Activated CD4-positive, CD25-positive, alpha-beta regulatory T cell treated with anti-CD3 and anti-CD28 coated beads, Interleukin-2, amount 50 U/mL, for 24 hours (primary cell): ENCODE measurements around the gene ARHGEF18.
"Not testable (repeated sequence)": the region's sequence is repeated elsewhere in the genome, so short reads cannot be mapped to it uniquely, and the experiment has no call there.

ENCODE experiments used
- ATAC-seq, 2 donors: fragments of 150-1000 bp; cut with Tn5 transposase; one replicate each; pipeline ENCODE4 v1.10.0; 2021; ENCODE audit warnings: mild to moderate bottlenecking in 1 of 2, moderate library complexity in 1 of 2

ARHGEF18 gene

DNA sequence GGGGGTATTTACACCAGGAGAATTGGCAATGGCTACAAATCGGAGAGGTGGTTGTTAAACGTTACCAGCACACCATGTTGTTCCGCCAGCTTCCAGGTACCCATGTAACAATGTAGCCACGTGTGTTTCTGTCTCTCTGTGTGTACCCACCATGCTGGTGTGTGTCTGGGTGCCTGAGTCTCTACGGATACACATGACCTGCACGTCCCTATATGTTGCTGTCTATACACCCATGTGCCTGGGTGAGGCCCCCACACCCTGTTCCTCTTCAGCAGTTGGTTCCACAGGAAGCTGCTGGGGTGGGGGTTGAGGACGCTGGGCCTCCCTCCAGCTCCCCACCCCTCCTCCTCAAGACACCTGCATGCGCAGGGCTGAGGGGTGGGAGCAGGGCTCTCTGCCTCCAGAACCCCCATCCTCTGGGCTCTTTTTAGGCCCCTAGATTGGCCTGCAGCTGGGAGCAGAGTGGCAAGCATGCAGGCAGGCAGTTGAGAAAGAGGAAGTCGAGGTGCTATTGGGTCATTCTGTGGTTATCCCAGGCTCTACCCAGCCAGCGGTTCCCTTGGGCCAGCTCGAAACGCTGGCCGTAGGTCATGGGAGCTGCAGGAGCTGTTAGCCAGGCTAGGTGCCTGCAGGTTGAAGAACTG, at the start of gene ARHGEF18:
Gene ARHGEF18 (plus strand): TSS at position 351 of the 644 bp plus-strand sequence. CDS start 13,954 bp downstream, outside the sequence.
- peak; percentile 54 to 57 for ATAC-seq

DNA sequence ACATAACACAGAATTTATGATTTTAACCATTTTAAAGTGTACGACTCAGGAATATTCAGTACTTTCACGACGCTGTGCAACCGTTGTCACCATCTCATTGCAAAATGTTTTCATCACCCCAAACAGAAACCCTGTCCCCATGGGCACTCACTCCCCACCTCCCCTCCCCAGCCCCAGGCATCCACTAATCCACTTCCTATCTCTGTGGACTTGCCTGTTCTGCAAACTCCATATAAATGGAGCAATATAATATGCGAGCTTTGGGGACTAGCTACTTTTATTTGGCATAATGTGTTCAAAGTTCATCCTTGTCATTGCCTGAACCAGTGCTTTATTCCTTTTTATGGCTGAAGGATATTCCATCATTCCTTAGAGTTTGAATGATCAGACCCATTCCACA, 47.2 kb upstream of the ARHGEF18 start:
- ATAC-seq, result no peak

DNA sequence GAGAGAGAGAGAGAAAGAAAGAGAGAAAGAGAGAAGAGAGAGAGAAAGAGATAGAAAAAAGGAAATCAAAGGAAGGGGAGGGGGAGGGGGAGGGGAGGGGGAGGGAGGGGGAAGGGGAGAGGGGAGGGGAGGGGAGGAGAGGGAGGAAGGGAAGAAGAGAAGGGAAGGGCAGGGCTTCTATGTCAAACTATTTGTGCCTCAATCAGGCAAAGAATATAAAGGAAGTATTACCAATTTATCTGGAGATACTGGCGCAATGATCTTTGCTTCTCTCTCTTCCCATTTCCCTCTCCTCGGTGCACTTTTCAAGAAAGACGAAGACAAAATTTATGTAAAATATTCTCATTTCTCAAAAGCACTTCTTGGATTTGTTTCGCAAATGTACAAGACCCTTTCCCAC, 45.3 kb upstream of the ARHGEF18 start:
- ATAC-seq, result no peak

DNA sequence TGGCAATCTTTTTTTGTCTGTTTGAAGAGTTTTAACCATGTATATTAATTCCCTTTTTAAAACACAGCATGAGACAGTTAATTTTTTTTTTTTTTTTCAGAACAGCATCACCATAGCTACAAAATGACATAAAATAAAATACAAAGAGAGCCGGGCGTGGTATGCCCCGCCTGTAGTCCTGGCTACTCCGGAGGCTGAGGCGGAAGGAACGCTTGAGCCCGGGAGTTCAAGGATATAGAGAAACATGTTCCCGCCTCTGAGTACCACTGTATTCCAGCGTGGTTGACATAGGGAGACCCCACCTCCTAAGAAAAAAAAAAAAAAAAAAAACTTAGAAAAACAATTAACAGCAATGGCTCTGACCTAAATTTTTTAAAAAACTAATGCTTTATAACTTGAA, 44.5 kb upstream of the ARHGEF18 start:
- ATAC-seq, result no peak

DNA sequence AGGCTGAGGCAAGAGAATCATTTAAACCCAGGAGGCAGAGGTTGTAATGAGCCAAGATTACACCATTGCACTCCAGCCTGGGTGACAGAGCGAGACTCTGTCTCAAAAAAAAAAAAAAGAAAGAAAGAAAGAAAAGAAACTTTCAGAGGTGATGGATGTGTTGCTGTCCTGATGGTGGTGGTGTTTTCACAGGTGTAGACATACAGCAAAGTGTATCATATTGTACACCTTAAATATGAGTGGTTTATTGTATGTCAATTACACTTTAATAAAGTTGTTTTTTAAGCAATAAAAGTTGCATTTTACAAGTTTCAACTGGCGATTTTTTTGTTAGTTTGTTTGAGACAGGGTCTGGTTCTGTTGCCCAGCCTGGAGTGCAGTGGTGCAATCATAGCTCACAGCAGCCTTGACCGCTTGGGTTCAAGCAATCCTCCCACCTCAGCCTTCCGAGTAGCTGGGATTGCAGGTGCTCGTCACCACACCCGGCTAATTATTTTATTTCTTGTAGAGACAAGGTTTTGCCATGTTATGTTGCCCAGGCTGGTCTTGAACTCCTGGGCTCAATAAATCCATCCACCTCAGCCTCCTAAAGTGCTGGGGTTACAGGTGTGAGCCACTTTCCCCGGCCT, 41.0 kb upstream of the ARHGEF18 start:
- ATAC-seq, result no peak

DNA sequence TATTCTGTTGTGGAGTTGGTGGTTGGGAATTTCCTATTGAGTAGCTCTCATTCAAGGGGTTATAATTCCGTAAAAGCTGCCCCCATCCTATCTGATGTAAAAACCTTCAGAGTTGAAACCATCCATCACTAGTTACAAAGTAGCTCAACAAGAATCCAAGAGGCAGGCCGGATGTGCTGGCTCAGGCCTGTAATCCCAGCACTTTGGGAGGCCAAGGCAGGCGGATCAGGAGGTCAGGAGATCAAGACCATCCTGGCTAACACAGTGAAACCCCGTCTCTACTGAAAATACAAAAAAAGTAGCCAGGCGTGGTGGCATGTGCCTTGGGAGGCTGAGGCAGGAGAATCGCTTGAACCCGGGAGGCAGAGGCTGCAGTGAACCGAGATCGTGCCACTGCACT, 40.4 kb upstream of the ARHGEF18 start:
- ATAC-seq, result not testable (repeated sequence)

DNA sequence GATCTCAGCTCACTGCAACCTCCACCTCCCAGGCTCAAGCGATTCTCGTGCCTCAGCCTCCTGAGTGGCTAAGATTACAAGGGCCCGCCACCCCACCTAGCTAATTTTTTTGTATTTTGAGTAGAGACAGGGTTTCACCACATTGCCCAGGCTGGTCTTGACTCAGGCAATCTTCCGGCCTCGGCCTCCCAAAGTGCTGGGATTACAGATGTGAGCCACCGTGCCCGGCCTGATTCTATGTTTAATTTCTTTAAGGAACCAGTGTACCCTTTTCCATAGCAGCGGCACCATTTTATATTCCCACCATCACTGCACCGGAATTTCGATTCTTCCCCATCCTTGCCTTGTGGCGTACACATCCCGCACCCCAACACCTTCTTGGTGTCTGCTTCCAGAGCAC, 36.8 kb upstream of the ARHGEF18 start:
- no peak for ATAC-seq

DNA sequence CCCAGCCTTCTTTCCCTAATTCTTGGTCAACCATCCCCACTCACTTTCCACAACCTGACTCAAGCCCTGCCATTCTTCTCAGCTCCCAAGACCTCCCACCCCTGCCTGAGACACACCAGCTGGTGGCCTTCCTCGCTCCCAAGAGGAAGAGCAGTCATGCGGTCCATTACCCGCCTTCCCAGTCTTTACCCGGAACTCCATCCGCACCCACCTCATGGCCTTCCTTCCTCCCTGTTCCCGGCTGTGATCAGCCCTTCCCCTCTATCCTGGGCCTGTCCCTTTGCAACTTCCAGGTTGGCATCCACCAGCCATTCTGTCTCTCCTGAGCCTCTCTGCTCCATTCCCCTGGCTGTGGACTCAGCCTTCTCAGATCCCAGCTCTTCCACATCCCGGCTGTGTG, 35.9 kb upstream of the ARHGEF18 start:
- no peak for ATAC-seq

DNA sequence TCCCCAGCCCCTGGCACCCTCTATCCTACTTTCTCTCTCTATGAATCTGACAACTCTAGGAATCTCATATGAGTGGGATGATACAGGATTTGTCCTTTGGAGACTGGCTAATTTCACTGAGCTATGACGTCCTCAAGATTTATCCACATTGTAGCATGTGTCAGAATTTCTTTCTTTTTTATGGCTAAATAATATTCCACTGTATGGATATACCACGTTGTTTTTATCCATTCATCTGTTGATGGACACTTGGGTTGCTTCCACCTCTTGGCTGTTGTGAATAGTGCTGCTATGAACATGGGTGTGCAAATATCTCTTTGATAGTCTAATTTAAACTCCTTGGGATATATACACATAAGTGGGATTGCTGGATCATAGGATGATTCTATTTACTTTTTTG, 30.6 kb upstream of the ARHGEF18 start:
- ATAC-seq, result no peak

DNA sequence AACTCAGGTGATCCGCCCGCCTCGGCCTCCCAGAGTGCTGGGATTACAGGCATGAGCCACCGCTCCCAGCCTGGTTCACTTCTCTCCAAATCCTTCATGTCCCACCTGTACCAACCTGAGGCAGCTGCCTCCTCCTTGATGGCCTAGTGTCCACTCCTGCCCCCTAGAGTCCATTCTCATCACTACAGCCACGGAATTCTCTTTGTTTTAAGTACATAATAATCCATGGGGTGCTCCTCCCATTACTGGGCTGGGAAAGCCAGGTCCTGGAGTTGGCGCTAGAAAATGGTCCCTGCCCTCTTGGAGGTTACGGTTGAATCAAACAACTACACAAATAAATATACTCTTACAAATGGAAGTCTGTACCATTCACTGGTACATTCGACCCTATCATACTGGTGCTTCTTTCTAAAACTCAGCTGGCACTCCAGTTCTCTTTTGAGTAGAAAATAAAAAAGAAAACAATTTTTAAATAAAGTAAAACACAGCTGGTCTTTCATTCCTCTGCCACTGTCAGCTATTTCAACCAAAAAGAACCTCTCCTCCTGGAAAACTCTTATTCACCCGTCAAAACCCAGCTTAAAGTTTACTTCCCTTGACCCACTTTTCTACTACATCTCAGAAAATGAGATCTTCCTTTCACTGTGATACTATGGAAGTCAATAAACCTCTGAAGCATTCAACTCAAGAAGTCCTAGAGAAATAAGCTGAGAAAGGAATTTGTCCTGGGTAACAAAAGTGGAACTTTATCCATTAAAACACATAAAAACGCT, 22.4 kb upstream of the ARHGEF18 start:
- ATAC-seq, result no peak

DNA sequence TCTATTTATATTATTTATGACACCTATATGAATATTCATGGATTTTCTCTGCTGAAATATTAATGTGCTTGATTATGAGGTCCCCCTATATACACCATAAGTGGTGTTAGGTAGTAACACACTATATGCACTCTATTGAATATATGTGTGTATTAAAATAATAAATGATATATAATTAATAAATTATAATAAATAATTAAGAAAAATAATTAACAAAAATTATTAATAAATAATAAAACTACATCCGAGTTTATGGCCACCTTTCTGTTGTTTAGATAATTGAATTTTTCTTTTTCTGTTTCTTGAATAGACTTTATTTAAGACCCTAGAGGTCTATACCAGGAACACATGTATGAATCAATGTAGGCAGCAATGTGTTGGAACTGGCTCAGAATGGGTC, 20.9 kb upstream of the ARHGEF18 start:
- no peak for ATAC-seq

DNA sequence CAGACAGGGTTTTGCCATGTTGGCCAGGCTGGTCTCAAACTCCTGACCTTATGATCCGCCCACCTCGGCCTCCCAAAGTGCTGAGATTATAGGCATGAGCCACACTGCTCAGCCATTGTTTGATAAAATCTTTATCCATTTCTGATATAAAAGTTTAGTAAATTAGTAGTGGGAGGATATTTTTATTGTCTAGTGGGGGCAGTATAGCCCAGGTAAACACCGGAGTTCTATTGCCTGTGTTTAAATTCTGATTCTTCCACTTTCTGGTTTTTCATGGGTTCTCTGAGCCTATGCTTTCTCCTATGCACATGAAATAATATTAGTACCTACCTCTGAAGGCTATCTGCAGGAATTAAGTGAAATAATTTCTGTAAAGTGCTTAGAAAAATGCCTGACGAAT, 20.1 kb upstream of the ARHGEF18 start:
- ATAC-seq, result no peak

DNA sequence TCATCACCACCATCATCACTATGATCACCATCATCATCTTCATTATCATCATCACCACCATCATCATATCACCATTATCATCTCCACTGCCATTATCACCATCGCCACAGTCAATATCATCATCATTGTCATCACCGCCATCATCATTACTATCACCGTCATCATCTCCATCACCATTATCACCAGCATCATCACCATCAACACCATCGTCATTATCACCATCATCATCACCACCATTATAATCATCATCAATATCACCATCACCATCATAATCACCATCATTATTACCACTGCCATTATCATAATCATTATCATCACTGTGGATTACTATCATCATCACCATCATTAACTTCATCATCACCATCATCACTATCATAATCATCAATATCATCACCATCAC, 17.3 kb upstream of the ARHGEF18 start:
- ATAC-seq, result no peak

DNA sequence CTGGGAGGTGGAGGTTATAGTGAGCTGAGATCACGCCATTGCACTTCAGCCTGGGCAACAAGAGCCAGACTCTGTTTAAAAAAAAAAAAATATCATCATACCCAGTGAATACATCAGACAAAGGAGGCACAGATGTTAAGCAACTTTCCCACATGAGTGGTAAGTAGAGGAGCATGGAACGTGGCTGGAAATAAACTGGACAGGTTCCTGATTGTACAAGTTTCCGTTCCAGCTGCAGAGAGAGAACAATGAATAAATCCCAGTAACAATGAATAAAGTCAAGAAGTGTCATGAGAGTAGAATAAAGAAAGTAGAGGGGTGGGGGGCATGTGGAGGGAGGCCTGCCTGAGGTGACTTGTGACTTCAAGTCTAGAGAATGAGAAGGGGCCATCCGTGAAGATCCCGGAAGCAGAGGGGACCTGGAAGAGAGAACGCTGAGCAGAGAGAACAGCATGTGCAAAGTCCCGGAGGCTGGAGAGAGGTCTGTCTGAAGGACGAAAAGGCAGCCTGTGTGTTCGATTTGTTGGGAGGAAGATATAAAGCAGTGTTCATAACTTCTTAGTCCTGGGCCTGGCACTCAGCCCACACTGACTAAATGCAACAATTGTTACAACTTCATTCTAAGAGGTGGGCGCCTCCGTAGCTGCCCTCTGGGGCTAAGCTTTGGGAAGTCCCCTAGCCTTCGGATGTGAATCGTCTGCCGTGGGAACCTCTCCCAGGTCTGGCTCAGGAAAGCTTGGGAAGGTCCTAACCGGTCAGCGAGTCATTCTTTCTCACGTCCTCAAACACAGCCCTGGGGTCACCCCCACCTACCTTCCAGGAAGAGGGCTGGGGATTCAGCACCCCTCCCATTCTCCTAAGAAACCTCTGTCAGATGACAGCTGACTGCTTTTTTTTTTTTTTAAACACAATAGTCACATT, 15.3 kb upstream of the ARHGEF18 start:
- no peak for ATAC-seq

DNA sequence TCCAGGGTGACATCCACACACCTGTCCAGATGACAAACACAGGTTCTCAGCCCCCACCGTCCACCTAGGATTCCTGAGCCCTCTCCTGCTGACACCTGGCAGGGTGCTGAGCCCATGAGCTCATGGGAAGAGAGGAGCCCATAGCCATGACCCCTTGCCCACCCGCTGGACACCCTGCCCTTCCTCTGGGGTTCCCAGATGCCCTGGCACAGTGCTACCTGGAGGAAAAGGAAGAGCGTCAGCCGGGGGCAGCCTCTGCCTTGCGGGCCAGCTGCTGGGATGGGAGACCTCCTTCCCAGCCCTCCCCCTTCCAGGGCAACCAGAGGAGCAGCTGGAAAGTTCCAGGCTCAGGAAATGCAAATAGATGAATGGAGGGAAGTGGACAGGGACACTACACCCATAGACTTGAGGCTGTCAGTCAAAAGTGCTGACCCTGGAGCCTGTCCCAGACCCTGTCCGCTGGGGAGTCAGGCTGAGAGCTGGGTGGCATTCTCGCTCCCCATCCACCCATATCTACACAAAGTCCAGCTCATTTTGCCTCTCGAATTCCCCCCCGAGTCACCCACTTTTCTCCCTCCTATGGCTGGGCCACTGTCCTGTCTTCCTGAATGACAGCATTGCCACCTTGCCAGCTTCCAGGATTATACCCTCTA, 12.3 kb upstream of the ARHGEF18 start:
- ATAC-seq, result no peak

DNA sequence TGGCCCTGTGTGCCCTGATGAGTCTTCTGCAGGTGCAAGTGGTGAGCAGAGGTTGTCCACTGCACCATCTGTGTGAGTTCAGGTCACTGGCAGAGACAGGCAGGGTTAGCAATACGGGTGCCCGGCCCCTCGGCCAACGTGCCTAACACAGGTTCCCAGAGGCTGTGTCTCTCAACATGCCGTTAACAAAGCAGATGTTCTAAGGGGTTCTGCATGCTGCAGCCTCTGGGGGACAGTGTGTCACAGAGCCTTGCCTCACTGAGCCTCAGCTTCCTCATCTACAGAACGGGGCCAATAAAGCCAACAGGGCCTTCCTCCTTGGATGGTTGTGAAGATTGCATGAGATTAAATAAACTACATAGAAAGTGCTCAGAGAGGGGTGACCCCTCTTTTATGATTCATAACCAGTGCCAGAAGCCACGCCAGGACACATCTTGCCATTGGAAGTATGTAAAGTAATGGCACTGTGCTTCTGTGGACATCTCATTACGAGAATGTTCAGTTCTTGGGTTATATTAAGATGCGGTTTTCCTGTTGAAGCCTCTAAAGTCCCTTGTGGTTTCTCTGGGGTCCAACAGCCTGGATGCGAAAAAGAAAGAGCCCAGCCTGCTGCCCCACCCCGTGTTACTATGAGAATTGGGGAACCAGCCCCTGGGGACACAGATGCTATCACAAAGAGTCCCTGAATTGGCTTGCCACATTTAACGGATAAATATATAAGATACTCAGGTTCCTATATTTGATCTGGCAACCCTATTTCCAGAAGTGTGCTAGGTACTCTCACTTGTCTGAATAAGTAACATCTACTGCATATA, 11.2 kb upstream of the ARHGEF18 start:
- ATAC-seq, result peak; percentile 73 to 78

DNA sequence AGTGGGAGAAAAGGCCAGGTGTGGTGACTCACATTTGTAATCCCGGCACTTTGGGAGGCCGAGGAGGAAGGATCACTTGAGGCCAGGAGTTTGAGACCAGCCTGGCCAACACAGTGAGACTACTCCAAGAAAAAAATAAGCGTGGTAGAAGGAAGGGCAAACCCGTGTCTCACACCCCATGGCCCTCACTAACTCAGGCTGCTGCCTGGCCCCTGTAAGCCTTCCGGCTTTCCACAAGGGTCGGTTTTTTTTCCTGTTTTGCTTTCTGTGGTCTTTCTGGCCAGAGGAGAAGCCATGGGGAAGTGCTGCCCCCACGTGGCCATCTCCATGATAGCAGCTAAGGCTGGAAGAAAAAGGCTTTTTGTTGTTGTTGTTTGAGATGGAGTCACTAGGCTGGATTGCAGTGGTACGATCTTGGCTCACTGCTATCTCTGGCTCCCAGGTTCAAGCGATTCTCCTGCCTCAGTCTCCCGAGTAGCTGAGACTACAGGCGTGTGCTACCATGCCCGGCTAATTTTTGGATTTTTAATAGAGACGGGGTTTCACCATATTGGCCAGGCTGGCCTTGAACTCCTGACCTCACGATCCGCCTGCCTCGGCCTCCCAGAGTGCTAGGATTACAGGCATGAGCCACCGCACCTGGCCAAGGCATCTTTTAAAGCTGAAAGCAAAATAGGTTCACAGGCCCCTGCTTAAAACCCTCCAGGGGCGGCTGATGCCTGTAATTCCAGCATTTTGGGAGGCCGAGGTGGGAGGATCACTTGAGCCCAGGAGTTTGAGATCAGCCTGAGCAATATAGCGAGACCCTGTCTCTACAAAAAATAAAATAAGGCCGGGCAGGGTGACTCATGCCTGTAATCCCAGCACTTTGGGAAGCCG, 7.5 kb upstream of the ARHGEF18 start:
- no peak for ATAC-seq

DNA sequence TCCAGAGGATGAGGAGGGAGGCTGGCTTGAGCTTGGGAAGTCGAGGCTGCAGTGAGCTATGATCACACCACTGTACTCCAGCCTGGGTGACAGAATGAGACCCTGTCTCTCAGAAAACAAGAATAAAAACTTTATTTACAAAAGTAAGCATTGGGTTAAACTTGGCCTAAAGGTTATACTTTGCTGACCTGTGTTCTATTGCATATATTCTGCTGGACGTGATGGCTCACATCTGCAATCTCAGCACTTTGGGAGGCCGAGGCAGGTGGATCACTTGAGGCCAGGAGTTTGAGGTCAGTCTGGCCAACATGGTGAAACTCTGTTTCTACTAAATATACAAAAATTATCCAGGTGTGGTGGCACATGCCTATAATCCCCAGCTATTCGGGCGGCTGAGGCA, 6.6 kb upstream of the ARHGEF18 start:
- ATAC-seq, result no peak

DNA sequence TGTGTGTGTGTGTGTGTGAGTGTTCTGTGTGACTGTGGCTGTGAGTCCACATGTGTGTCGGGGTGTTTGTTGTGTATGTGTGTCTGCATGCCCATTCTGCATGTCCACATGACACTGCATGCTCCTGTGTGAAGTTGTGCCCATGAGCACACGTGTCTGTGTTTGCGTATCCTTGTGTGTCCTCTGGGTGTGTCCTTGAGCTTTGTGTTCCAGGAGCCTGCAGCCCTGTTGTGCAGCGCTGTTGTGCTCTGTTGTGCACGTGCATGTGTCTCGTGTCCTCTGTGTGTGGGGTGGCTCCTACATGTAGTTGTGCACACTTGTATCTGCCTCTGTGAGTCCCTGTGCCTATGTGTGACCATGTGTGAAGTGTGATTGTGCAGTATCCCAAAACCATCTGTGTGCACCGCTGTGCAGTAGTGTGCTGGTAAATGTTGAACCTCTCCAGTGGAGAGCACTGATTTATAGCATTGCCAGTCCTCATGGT, 2.2 kb upstream of the ARHGEF18 start:
- ATAC-seq, result no peak

DNA sequence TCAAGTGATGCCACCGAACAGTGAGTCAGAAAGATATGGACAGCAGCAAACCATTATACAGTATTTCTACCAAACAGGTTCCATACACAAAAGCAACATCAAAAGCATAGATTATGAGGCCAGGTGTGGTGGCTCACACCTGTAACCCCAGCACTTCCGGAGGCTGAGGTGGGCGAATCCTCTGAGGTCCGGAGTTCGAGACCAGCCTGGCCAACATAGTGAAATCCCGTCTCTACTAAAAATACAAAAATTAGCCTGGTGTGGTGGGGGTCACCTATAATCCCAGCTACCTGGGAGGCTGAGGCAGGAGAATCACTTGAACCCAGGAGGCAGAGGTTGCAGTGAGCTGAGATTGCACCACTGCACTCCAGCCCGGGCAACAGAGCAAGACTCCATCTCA, 1.7 kb upstream of the ARHGEF18 start:
- not testable (repeated sequence) for ATAC-seq
